HG02885 (cell line): ENCODE data around the gene GTF2H4.
"Not testable (repeated sequence)": the region's sequence is repeated elsewhere in the genome, so short reads cannot be mapped to it uniquely, and the experiment has no call there.

ENCODE experiments used
- ATAC-seq: cut with Tn5 transposase; IDR thresholded peaks from one replicate; pipeline ENCODE4 v1.9.1; 2021; ENCODE audit warnings: mild to moderate bottlenecking; ENCODE audit not compliant: unreplicated experiment, poor library complexity

The GTF2H4 gene

DNA sequence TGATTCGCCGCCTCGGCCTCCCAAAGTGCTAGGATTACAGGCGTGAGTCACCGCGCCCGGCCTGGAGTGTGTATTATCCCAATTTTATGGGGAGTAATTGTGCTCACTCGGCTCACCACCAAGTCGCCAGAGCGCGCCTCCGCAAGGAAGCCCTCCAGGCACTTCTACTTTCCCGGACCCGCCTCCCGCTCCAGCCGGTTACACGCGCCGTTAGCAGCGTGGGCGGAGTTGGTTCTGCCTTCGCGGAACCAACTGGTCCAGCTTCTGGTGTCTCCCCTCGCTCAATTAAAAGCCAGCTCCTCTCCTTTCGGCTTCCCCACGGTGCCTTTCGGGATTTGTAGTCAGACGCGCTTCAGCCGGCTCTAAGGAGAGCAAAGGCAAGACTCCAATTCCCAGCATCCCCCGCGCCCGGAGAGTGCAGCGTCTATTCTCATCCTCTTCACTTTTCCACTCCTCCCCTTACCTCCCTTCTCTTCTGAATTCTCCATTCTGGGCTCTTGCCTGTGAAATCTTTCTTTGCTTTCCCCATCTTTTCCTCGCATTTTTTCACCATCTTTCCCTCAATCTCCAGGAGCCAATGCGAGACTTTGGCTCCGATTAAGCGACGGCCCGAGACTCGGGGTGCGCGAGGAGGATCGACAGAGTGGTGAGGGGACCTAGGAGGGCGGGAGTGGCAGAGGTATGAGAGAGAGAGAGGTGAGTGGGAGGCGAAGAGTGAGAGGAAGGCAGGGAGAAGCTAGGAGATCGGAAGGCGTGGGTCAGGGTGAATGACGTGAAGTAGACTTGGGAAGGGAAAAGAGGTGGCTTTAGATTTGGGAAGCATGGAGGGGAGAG lies at the start of gene GTF2H4:
Gene GTF2H4, plus strand, starts transcription at position 450 of the 834 bp plus-strand sequence.
- peak; percentile 97 for ATAC-seq

DNA sequence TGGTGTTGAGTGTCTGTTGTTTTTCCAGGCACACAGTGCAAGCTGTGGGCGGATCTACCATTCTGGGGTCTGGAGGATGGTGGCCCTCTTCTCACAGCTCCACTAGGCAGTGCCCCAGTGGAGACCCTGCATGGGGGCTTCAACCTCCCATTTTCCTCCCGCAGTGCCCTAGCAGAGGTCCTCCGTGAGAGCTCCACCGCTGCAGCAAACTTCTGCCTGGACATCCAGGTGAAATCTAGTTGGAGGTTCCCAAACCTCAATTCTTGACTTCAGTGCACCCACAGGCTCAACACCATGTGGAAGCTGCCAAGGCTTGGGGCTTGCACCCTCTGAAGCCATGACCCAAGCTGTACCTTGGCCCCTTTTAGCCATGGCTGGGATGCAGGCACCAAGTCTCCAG lies 48.3 kb upstream of the GTF2H4 start:
- not testable (repeated sequence) for ATAC-seq

DNA sequence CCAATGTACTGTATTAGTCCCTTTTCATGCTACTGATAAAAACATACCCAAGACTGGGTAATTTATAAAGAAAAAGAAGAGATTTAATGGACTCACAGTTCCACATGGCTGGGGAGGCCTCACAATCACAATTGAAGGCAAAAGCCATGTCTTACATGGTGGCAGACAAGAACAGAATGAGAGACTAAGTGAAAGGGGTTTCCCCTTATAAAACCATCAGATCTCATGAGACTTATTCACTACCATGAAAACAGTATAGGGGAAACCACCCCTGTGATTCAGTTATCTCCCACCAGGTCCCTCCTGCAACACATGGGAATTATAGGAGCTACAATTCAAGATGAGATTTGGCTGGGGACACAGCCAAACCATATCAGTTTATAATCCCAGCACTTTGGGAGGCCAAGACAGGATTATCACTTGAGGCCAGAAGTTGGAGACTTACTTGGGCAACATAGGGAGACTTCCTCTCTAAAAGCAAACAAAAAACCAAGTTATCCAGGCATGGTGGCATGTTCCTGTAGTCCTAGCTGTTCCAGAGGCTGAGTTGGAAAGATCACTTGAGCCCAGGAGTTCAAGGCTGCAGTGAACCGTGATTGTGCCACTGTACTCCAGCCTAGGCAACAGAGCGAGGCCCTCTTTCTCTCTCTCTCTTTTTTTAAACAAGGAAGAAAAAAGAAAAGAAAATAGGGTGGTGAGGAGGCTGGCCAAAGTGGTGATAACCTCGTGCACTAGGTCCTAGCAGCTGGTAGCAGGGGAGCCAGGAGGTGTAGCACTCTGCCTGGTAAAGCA lies 46.6 kb upstream of the GTF2H4 start:
- no peak for ATAC-seq

DNA sequence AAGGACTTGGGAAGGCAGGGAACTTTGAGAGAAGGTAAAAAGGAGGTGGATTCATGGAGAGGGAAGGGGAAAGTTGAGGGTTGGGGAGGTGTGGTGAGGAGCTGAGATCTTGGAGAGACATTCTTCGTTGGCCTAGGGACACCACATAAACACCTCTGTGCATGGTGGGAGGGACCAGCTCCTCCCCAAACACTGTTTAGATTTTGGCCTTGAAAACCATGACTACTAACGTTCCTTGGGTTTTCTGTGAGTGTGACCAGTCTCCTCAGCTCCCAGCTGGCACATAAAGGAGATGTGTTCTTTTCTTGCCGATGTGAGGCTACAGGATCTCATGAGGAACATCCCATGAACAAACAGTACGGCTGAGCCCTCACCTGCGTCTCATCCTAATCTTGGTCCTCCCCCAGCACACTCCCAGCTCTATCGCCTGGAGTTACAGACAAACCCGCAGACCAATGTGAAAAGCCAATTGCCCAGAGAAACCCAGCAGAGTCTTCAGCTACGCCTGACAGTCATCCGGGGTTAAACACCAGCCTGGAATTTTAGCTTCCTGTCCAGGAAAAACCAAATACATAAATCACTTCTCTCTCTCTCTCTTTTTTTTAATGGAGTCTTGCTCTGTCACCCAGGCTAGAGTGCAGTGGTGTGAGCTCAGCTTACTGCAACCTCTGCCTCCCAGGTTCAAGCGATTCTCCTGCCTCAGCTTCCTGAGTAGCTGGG lies 45.7 kb upstream of the GTF2H4 start:
- no peak for ATAC-seq

DNA sequence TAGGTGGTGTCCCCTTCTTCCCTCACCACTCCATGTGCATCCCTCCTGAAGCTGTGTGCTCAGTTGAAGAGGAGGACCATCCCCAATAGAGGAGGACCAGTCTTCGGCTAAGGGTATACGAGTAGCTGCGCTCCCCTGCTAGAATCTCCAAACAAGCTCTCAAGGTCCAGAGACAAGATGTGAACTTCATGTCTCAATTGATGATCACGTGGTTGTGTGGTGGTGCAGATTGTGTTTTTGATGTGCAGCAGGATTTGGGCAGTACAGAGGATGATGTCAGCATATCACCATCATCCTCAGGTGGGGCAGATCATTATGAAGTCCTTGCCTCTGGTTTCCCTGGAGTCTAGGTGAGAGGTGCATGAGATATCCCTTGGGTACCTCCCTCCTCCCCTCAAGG lies 43.7 kb upstream of the GTF2H4 start:
- ATAC-seq = no peak

- ATAC-seq = not testable (repeated sequence)
Measured at GRCh38 chr6:30869241-30869749, 38.7 kb upstream of the GTF2H4 start.

GRCh38 chr6:30870546-30870945 lies 37.5 kb upstream of the GTF2H4 start:
- ATAC-seq = no peak

DNA sequence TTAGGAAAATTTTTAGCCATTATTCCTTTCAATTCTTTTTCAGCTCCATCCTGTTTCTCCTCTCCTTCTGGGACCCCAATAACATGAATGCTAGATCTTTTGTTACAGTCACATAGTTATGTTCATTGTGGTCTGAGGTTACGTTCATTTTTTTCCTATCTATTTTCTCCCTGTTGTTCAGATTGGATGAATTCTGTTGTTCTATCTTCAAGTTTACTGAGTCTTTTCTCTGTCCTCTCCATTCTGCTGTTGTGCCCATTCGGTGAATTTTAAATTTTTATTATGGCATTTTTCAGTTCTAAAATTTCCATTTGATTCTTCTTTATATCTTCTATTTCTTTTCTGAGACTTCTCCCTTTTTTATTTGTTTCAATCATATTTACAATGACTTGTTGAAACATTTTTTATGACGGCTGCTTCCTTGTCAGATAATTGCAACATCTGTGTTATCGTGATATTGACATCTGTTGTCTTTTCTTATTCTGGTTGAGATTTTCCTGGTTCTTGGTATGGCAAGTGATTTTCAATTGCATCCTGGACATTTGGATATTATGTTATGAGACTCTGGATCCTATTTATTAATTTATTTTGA lies 36.3 kb upstream of the GTF2H4 start:
- ATAC-seq = no peak

- no peak for ATAC-seq
Measured at GRCh38 chr6:30873137-30873640, 34.8 kb upstream of the GTF2H4 start.

DNA sequence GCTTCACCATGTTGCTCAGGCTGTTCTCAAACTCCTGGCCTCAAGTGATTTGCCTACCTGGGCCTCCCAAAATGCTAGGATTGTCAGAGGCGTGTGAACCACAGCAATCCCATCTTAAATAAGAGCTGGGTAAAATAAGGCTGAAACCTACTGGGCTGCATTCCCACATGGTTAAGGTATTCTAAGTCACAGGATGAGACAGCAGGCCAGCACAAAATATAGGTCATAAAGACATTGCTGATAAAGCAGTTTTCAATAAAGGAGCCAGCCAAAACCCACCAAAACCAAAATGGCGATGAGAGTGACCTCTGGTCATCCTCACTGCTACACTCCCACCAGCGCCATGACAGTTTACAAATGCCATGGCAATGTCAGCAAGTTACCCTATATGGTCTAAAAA lies 34.2 kb upstream of the GTF2H4 start:
- not testable (repeated sequence) for ATAC-seq

DNA sequence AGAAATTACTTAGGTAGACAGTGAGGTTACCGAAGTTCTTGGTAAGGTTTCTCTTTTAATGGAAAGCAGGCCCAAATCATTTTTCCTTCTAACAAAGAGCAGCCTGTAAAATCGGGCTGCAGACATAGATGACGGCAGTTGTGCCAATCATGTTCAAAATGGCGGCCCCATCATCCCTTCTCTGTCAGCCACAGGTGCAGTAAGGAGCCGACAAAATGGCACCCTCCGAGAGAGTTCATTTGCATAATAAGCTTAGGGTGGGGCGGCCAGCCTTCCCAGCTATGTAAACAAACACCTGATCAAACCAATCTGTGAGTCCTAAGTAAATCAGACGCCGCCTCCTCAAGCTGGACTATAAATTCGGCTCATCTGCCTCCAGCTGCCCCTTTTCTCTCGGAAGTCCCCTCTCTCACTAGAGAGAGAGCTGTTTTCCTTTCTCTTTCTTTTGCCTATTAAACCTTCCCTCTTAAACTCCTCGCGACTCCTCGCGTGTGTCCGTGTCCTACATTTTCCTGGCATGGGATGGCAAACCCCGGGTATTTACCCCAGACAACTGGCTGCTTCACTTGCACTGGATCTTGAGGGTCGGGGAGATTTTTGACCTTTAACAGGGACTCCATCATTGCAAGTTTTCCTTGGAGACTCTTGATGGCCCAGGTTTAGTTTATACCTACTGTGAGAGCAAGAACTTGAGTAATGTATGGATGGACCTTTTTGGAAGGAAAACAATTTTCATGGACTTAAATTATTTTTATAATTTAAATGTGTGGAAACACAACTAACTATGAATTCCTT lies 32.6 kb upstream of the GTF2H4 start:
- ATAC-seq = no peak

DNA sequence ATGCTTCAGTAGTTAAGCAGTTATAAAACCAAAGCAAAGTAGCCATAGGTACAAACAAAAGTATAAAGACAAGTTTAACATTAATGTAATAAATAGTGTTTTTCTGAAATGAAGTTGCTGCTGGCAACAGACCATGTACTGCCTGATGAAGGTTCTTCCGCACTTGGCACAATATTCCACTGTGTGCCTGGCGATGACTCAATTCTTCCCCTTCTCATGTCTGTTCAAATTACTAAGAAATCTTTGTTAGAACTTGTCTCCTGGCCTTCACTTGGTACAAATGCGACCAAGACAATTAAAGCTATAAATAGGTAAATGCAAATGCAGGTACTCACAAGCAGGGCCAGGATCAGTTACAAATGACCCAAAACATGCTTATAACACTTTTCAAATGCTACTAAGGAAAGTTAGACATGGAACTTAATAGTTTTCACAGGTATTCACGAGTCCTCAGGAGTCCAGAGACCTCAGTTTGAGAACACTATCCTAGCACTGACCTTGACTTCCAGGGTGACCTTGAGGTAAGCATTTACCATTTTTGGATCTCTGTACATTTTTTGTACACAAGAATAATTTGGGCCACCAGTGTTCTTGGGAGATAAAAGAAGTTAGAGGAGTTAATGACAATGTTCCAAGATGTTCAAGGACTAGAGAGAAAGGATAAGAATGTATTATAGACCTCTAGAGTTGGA lies 31.8 kb upstream of the GTF2H4 start:
- ATAC-seq = no peak

GRCh38 chr6:30877419-30878262 lies 30.4 kb upstream of the GTF2H4 start:
- peak; percentile 47 for ATAC-seq

GRCh38 chr6:30879684-30880427 lies 28.2 kb upstream of the GTF2H4 start:
- ATAC-seq = no peak

DNA sequence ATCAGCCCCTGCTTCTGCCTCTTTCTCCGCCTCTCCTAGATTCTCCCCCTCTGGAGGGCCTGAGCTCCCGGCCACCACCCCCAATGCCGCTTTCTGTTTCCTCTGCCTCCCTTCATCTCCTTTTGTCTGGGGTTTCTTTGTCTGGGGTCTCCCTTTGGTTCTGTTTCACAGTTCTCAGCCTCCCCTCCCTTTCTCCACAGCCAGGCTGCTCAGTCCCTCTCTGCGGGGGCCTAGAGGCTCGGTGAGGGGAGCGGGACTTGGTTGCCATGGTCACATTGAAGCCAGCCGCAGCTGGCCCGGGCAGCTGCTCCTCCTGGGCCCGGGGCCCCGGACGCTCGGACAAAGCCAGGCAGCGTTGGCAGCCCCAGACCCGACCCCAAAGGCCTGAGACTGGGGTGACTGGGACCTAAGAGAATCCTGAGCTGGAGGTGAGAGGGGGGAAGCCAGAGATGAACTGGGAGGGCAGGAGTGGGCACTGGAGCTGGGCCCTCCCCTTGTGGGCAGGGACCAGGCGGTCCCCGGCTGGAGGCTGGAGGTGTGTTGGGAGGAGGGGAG lies 27.2 kb upstream of the GTF2H4 start:
- no peak for ATAC-seq

DNA sequence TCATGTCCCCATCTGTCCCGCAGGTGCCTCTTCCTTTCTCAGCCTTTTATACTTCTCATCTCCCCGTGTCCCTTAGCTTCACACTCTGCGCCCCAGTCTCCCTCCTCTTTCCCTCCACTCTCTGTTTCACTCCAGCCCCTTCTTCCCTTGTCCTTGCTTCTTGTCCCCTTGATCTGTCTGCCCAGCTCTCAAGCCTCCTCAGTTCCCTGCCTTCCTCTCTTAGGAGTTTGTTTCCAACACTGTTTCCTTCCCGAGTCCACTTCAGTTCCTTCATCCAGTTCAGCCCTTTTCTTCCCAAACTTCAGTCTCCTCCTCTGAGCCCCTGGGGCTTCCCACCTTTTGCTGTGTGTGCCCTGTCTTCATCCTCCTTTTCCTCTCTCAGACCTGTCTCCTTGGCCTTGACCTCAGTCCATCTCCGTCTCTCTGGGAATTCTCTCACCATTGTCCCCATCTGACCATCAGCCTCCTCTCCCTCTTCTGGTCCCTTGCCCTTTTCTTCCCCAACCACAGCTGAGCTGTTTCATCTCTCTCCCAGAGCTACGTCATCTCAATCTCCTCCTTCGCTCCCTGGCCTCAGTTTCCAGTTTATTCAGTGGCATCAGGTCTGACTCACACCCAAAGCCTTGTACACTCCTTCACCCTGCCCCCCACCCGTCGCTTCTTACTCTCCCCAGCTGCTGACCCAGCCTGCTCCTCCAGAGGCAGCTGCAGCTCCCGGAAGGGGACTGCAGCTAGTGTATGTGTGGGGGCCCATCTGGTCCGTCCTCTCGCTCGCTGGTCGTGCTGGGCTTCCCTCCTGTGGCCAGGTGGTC lies 26.4 kb upstream of the GTF2H4 start:
- no peak for ATAC-seq
